DND-41 (cell line): ENCODE results near the gene ADAMTS3.

Experiments
- ATAC-seq: fragments of 200-7000 bp; cut with Tn5 transposase; 3 replicates; pipeline ENCODE4 v1.9.1; 2021; ENCODE audit warnings: low read depth; ENCODE audit not compliant: insufficient read depth
- DNase-seq: peaks from one replicate; pipeline ENCODE4 v3.0.0-alpha.2; 2020
- H2AFZ ChIP-seq: 2 replicates; pipeline ENCODE4 v1.6.0; 2012; ENCODE audit warnings: low read depth, low read length
- H3K27ac ChIP-seq: 2 replicates; pipeline ENCODE4 v1.5.1; 2012; ENCODE audit warnings: low read length, inconsistent platforms
- H3K27me3 ChIP-seq: fragments of 200-600 bp; sonication (generic); 2 replicates; pipeline ENCODE4 v1.6.0; 2012; ENCODE audit warnings: low read length, mild to moderate bottlenecking, inconsistent platforms; ENCODE audit not compliant: insufficient read depth, poor library complexity
- H3K36me3 ChIP-seq: 2 replicates; pipeline ENCODE4 v1.5.1; 2012; ENCODE audit warnings: low read length, inconsistent platforms; ENCODE audit not compliant: insufficient read depth
- H3K4me1 ChIP-seq: 2 replicates; pipeline ENCODE4 v1.5.1; 2012; ENCODE audit warnings: mild to moderate bottlenecking, low read length; ENCODE audit not compliant: insufficient read depth
- H3K4me2 ChIP-seq: 2 replicates; pipeline ENCODE4 v1.6.0; 2012; ENCODE audit warnings: mild to moderate bottlenecking, moderate library complexity, low read length, inconsistent platforms; ENCODE audit not compliant: insufficient read depth
- H3K4me3 ChIP-seq, 2 experiments: fragments of 200-600 bp in 1 of 2; shearing (Covaris generic) in 1 of 2; 2 replicates each; pipeline ENCODE4 v1.5.1; 2012 to 2016; ENCODE audit warnings: inconsistent platforms in 2 of 2, low read length in 2 of 2, mild to moderate bottlenecking in 2 of 2, low read depth in 1 of 2, moderate library complexity in 1 of 2
- H3K79me2 ChIP-seq: 2 replicates; pipeline ENCODE4 v1.6.0; 2012; ENCODE audit warnings: low read length, inconsistent platforms; ENCODE audit not compliant: insufficient read depth
- H3K9ac ChIP-seq: 2 replicates; pipeline ENCODE4 v1.6.0; 2012; ENCODE audit warnings: low read depth, mild to moderate bottlenecking, inconsistent platforms, low read length, moderate library complexity
- H3K9me3 ChIP-seq: 2 replicates; pipeline ENCODE4 v1.5.1; 2012; ENCODE audit warnings: low read length, moderate library complexity, mild to moderate bottlenecking, inconsistent platforms; ENCODE audit not compliant: insufficient read depth, severe bottlenecking
- H4K20me1 ChIP-seq: 2 replicates; pipeline ENCODE4 v1.6.0; 2012; ENCODE audit warnings: low read length; ENCODE audit not compliant: insufficient read depth
- EZH2 ChIP-seq: IDR thresholded peaks from 3 replicates; pipeline ENCODE4 v1.6.1; 2012; ENCODE audit warnings: borderline replicate concordance, low read depth, mild to moderate bottlenecking, moderate library complexity, low read length, inconsistent platforms; ENCODE audit not compliant: severe bottlenecking
- TF ChIP-seq, protein P1 (sequence below): IDR thresholded peaks from 2 replicates; pipeline ENCODE4 v1.5.1; 2012; ENCODE audit warnings: borderline replicate concordance, low read length, moderate library complexity, mild to moderate bottlenecking; ENCODE audit not compliant: poor library complexity, severe bottlenecking; ENCODE audit errors: extremely low read depth

The ADAMTS3 gene

GRCh38 chr4:72239487-72240116 is 329.4 kb downstream of the ADAMTS3 start:
- ATAC-seq: no peak
- Histone ChIP-seq H2AFZ (no peak overlapping the region), H3K4me1 (no peaks in the 10 kb centered on the region), H3K27ac (no peak overlapping the region), H3K36me3 (no peaks in the 10 kb centered on the region), H4K20me1 (no peaks in the 10 kb centered on the region), H3K79me2 (no peaks in the 10 kb centered on the region), H3K4me3 (no peak overlapping the region), H3K9me3 (no peaks in the 10 kb centered on the region), H3K9ac (no peak overlapping the region), H3K27me3 (no peaks in the 10 kb centered on the region), H3K4me2 (no peak overlapping the region)
- no peak for DNase-seq
- TF ChIP-seq, protein P1, sequence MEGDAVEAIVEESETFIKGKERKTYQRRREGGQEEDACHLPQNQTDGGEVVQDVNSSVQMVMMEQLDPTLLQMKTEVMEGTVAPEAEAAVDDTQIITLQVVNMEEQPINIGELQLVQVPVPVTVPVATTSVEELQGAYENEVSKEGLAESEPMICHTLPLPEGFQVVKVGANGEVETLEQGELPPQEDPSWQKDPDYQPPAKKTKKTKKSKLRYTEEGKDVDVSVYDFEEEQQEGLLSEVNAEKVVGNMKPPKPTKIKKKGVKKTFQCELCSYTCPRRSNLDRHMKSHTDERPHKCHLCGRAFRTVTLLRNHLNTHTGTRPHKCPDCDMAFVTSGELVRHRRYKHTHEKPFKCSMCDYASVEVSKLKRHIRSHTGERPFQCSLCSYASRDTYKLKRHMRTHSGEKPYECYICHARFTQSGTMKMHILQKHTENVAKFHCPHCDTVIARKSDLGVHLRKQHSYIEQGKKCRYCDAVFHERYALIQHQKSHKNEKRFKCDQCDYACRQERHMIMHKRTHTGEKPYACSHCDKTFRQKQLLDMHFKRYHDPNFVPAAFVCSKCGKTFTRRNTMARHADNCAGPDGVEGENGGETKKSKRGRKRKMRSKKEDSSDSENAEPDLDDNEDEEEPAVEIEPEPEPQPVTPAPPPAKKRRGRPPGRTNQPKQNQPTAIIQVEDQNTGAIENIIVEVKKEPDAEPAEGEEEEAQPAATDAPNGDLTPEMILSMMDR: no peak
- TF ChIP-seq EZH2: no peak
